Fibroblast of skin of scalp (primary cell): ENCODE results near the gene ZNF22.

Experiments used
- DNase-seq: peaks from one replicate; pipeline ENCODE4 v3.0.0-alpha.2; 2013

The ZNF22 gene

GRCh38 chr10:45015590-45015989 lies 14.9 kb downstream of the ZNF22 start:
- no peak for DNase-seq

GRCh38 chr10:45023426-45023825 lies 22.7 kb downstream of the ZNF22 start:
- no peak for DNase-seq

GRCh38 chr10:45034301-45034700 lies 33.6 kb downstream of the ZNF22 start:
- DNase-seq = no peak

DNA sequence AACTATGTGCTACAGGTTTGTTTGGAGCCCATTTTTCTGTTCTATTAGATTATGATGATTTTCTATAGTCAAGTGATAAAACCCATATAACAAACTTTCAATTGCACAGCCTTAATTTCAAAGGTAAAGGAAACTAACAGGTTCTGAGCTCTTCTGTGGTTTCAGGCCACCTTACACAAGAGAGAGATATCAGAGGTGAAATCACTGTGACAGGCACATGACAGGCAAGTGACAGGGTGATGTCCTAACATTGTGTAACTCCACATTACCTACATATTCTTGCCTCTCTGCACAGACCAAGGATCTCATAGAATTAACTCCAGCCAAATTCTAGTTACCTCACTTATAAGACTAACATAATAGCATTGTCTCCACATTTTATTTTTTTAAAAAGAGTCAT lies 35.0 kb downstream of the ZNF22 start:
- no peak for DNase-seq

DNA sequence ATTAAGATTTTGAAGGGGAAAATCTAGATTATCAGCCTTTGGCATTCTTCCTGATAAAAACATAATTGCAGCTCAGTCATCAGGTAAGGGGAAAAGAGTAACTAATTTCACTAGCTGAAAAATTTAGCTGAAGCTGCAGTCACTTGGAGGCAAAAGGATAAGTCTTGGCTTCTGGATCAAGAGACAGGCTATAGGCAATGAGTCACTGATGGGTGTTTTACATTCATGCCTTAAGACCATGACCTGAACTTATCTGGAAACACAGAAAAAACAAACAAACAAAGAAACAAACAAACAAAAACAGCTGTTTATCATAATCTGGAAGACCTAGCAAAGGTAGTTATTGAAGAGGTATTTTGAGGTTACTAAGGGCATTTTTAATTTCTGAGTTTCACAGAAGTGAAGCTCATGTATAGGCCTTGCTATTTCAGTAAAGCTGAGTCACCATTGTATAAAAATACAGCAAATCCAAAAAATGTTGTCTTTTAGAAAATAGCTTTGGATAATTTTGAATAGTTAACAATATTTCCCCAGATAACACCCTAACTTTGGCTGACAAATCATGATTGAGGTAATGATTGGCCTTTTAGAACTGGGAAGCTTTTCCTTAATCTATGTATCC lies 40.3 kb downstream of the ZNF22 start:
- no peak for DNase-seq

GRCh38 chr10:45044290-45044689 lies 43.6 kb downstream of the ZNF22 start:
- no peak for DNase-seq

DNA sequence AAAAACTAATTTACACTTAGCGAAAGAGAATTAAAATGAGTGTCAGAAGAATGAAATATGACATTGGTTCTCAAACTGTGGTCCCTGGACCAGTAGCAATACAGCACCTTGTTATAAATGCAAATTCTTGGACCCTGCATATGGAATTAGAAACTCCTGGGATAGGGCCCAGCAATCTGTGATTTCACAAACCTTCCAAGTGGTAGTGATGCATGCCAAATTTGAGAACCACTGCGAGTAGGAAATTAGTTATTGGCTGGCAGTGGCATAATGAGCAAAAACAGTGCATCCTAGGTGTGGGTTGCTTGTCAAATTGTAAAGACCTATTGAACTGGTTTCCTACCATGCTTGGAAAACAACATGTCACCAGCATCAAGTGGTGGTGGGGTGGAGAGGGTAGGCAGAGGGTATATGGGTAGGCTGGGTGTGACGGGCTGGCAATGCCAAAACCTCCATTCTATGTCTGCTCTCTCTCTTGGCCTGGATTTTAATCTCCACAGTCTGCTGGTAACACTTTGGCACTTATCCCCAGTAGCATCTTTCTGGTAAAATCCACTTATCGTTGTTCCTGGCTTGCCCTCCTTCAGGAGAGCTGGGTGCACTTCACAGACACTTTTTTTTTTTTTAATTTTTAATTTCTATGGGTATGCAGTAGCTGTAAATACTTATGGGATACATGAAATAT lies 50.0 kb downstream of the ZNF22 start:
- no peak for DNase-seq

DNA sequence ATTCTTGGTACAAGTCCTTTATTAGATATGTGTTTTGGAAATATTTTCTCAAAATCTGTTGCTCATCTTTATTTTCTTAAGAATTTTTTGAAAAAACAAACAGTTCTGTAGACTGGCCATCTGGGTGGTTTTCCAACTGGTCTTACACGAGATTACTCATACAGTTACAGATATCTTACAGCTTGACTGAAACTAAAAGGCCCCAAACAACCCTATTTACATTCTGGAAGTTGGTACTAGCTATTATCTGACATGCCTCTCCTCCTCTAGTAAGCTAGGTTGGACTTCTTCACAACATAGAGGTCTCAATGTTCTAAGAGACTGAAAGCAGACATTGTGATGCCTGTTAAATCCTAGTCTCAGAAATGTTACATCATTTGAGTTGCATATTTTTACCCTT lies 52.0 kb downstream of the ZNF22 start:
- DNase-seq = no peak

DNA sequence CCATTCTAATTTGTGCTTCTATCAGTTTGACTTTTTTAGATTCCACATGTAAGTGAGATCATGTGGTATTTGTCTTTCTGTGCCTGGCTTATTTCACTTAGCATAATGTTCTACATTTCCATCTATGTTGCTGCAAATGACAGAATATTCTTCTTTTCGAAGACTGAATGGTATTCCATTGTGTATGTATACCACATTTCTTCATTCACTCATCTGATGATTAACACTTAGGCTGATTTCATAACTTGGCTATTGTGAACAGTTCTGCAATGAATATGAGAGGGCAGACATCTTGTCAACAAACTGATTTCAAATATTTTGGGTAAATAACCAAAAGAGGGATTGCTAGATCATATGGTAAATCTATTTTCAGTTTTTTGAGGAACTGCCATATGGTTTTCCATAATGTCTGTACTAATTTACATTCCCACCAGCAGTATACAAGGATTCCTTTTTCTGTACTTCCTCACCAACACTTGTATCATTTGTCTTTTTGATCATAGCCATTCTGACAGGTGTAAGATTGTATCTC lies 52.9 kb downstream of the ZNF22 start:
- no peak for DNase-seq
